K562 (cell line): Measurements from ENCODE around the gene RASD2. TPM values are rescaled to one million over a fixed set of nuclear protein-coding genes. Genes with fewer than 3 reads are reported as not detected.

Source experiments
- CEBPG ChIP-seq, 3 experiments: fragments of 200-800 bp in 1 of 3; sonication (Bioruptor generic) in 1 of 3; sonication (generic) in 1 of 3; formaldehyde crosslinking in 1 of 3; IDR thresholded peaks in 2 of 3; conservative IDR thresholded peaks in 1 of 3; 2 replicates each; pipeline versions ENCODE4 v1.6.1 to v1.8.0; 2016 to 2022; ENCODE audit warnings: missing compliant biosample characterization in 2 of 3, missing genetic modification characterization in 2 of 3, mild to moderate bottlenecking in 1 of 3, missing genetic modification reagents in 1 of 3
- DLX4 ChIP-seq: fragments of 250-450 bp; sonication (Bioruptor Pico); IDR thresholded peaks from 2 replicates; pipeline ENCODE4 v1.6.1; 2021; ENCODE audit warnings: mild to moderate bottlenecking
- HNRNPLL ChIP-seq: fragments of 200-400 bp; formaldehyde crosslinking; IDR thresholded peaks from 2 replicates; pipeline ENCODE4 v1.6.1; 2017; ENCODE audit warnings: low read length, low read depth, mild to moderate bottlenecking; ENCODE audit not compliant: poor library complexity, severe bottlenecking
- MCM3 ChIP-seq: fragments of 450-650 bp; IDR thresholded peaks from 2 replicates; pipeline ENCODE4 v1.6.1; 2016
- PHB ChIP-seq: fragments of 250-450 bp; sonication (Bioruptor Pico); IDR thresholded peaks from 2 replicates; pipeline ENCODE4 v1.5.0; 2021
- SLC30A9 ChIP-seq: fragments of 250-450 bp; sonication (Bioruptor Pico); IDR thresholded peaks from 2 replicates; pipeline ENCODE4 v1.8.0; 2022; ENCODE audit warnings: mild to moderate bottlenecking, moderate library complexity
- TGIF2 ChIP-seq: sonication (generic); formaldehyde crosslinking; IDR thresholded peaks from 2 replicates; pipeline ENCODE4 v1.8.1; 2022; ENCODE audit warnings: mild to moderate bottlenecking, missing genetic modification reagents, moderate library complexity
- YY1 ChIP-seq, 3 experiments: IDR thresholded peaks; 2 replicates each; pipeline ENCODE4 v1.6.1; 2011; ENCODE audit warnings: low read length in 2 of 3, mild to moderate bottlenecking in 2 of 3, moderate library complexity in 2 of 3, borderline replicate concordance in 1 of 3, control low read depth in 1 of 3, low read depth in 1 of 3; ENCODE audit not compliant: insufficient read depth in 3 of 3, insufficient replicate concordance in 2 of 3, control insufficient read depth in 1 of 3, insufficient read length in 1 of 3; ENCODE audit errors: extremely low read depth in 1 of 3
- ZNF780A ChIP-seq: fragments of 250-450 bp; sonication (Bioruptor Pico); IDR thresholded peaks from 2 replicates; pipeline ENCODE4 v1.5.0; 2021; ENCODE audit warnings: mild to moderate bottlenecking
- polyA plus RNA-seq, 8 experiments: library from polyadenylated mRNA; depleted of rRNA in 4 of 8; stranded (reverse) in 5 of 8; unstranded in 3 of 8; fragments of >200 nt; fragmentation: Nextera tagmentation in 2 of 8; fragmentation: Illumina TruSeq in 1 of 8; extraction: Ambion mirVana in 2 of 8; extraction: Trizol in 1 of 8; gene quantifications; 2 replicates each; pipeline versions ENCODE4 v1.2.1 to v1.2.3, GENCODE V29; 2011 to 2014; ENCODE audit warnings: inconsistent platforms in 1 of 8, missing spikeins in 1 of 8
- total RNA-seq, 7 experiments: library from RNA; depleted of rRNA in 6 of 7; stranded (reverse); fragments of >200 nt in 6 of 7; fragmentation: Illumina TruSeq in 2 of 7; extraction: Trizol in 2 of 7; gene quantifications; 2 replicates each; pipeline versions ENCODE4 v1.2.1 to v1.2.3, GENCODE V29; 2011 to 2021; ENCODE audit warnings: low replicate concordance in 1 of 7
- TF ChIP-seq, protein P1 (sequence below): fragments of 450-650 bp; IDR thresholded peaks from 2 replicates; pipeline ENCODE4 v1.6.1; 2016; ENCODE audit warnings: mild to moderate bottlenecking, moderate library complexity
- TF ChIP-seq, protein P2 (sequence below): sonication (generic); formaldehyde crosslinking; IDR thresholded peaks from 2 replicates; pipeline ENCODE4 v1.9.0; 2022; ENCODE audit warnings: mild to moderate bottlenecking, missing genetic modification reagents

RASD2 gene
- total and polyA plus RNA-seq, 9 of the 15 experiments (the other 6 are each of a cell fraction or from before 2014, with no cell fraction given): 0.05 TPM; not detected in 8

DNA sequence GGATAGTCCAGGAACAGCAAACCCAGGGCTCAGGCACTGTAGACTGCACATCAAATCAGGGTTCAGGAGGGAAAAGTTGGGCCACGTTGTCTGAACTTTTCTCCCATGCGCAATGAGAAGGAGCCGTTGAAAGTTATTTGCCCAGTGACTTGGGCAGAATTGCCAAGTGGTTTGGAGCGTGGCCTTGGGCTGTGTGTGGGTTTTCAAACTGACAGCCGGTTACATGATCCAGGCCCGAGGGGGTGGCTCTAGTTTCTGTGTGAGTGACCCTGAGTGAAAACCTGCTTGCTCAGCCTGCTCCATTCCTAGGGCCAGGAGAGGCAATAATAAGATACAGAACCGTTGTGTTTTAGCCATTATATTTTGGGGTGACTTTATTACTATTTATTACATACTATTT lies 56.2 kb downstream of the RASD2 start (continued):
- TF ChIP-seq, protein P1, sequence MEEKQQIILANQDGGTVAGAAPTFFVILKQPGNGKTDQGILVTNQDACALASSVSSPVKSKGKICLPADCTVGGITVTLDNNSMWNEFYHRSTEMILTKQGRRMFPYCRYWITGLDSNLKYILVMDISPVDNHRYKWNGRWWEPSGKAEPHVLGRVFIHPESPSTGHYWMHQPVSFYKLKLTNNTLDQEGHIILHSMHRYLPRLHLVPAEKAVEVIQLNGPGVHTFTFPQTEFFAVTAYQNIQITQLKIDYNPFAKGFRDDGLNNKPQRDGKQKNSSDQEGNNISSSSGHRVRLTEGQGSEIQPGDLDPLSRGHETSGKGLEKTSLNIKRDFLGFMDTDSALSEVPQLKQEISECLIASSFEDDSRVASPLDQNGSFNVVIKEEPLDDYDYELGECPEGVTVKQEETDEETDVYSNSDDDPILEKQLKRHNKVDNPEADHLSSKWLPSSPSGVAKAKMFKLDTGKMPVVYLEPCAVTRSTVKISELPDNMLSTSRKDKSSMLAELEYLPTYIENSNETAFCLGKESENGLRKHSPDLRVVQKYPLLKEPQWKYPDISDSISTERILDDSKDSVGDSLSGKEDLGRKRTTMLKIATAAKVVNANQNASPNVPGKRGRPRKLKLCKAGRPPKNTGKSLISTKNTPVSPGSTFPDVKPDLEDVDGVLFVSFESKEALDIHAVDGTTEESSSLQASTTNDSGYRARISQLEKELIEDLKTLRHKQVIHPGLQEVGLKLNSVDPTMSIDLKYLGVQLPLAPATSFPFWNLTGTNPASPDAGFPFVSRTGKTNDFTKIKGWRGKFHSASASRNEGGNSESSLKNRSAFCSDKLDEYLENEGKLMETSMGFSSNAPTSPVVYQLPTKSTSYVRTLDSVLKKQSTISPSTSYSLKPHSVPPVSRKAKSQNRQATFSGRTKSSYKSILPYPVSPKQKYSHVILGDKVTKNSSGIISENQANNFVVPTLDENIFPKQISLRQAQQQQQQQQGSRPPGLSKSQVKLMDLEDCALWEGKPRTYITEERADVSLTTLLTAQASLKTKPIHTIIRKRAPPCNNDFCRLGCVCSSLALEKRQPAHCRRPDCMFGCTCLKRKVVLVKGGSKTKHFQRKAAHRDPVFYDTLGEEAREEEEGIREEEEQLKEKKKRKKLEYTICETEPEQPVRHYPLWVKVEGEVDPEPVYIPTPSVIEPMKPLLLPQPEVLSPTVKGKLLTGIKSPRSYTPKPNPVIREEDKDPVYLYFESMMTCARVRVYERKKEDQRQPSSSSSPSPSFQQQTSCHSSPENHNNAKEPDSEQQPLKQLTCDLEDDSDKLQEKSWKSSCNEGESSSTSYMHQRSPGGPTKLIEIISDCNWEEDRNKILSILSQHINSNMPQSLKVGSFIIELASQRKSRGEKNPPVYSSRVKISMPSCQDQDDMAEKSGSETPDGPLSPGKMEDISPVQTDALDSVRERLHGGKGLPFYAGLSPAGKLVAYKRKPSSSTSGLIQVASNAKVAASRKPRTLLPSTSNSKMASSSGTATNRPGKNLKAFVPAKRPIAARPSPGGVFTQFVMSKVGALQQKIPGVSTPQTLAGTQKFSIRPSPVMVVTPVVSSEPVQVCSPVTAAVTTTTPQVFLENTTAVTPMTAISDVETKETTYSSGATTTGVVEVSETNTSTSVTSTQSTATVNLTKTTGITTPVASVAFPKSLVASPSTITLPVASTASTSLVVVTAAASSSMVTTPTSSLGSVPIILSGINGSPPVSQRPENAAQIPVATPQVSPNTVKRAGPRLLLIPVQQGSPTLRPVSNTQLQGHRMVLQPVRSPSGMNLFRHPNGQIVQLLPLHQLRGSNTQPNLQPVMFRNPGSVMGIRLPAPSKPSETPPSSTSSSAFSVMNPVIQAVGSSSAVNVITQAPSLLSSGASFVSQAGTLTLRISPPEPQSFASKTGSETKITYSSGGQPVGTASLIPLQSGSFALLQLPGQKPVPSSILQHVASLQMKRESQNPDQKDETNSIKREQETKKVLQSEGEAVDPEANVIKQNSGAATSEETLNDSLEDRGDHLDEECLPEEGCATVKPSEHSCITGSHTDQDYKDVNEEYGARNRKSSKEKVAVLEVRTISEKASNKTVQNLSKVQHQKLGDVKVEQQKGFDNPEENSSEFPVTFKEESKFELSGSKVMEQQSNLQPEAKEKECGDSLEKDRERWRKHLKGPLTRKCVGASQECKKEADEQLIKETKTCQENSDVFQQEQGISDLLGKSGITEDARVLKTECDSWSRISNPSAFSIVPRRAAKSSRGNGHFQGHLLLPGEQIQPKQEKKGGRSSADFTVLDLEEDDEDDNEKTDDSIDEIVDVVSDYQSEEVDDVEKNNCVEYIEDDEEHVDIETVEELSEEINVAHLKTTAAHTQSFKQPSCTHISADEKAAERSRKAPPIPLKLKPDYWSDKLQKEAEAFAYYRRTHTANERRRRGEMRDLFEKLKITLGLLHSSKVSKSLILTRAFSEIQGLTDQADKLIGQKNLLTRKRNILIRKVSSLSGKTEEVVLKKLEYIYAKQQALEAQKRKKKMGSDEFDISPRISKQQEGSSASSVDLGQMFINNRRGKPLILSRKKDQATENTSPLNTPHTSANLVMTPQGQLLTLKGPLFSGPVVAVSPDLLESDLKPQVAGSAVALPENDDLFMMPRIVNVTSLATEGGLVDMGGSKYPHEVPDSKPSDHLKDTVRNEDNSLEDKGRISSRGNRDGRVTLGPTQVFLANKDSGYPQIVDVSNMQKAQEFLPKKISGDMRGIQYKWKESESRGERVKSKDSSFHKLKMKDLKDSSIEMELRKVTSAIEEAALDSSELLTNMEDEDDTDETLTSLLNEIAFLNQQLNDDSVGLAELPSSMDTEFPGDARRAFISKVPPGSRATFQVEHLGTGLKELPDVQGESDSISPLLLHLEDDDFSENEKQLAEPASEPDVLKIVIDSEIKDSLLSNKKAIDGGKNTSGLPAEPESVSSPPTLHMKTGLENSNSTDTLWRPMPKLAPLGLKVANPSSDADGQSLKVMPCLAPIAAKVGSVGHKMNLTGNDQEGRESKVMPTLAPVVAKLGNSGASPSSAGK: no peak
- TF ChIP-seq DLX4 (no peak), ZNF780A (CRISPR knock-in tag) (no peak), HNRNPLL (no peak), PHB (CRISPR knock-in tag) (no peak), TGIF2 (CRISPR knock-in tag) (no peak), SLC30A9 (CRISPR knock-in tag) (no peak), MCM3 (no peak), YY1 (IDR thresholded peaks at IDR 0.05; ENCODE audit: borderline replicate concordance in 1 of 3, control insufficient read depth in 1 of 3, extremely low read depth in 1 of 3, insufficient read depth in 3 of 3, insufficient read length in 1 of 3, insufficient replicate concordance in 2 of 3, low read depth in 1 of 3, low read length in 2 of 3) (no peak), CEBPG (CRISPR knock-in tag; IDR thresholded peaks at IDR 0.05) (no peak), CEBPG (tag; conservative IDR thresholded peaks at IDR 0.05 in 1 of 2, IDR thresholded peaks at IDR 0.05 in 1 of 2) (no peak)
- TF ChIP-seq, protein P2, sequence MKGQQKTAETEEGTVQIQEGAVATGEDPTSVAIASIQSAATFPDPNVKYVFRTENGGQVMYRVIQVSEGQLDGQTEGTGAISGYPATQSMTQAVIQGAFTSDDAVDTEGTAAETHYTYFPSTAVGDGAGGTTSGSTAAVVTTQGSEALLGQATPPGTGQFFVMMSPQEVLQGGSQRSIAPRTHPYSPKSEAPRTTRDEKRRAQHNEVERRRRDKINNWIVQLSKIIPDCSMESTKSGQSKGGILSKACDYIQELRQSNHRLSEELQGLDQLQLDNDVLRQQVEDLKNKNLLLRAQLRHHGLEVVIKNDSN (CRISPR knock-in tag): no peak
- TF ChIP-seq, all 486 proteins: peak for 0
